ENCODE measurements around the gene CLN3.

- TF ChIP-seq CTCF (IDR thresholded peaks at IDR 0.05; ENCODE audit: low read depth, low read length, poor library complexity, severe bottlenecking) = no peak
- TF ChIP-seq EZH2phosphoT487 (IDR thresholded peaks at IDR 0.05; ENCODE audit: borderline replicate concordance, low read length) = no peak
These were observed 37.2 kb upstream of the CLN3 start for GRCh38 chr16:28529124-28529523.
